Measurements from ENCODE around the gene SLC30A9. TPM values are rescaled to one million over a fixed set of nuclear protein-coding genes. Genes with fewer than 3 reads are reported as not detected.

Gene SLC30A9
- total and polyA plus RNA-seq, 2 experiments from 2014 or later, result 67.3 to 74.6 TPM

DNA sequence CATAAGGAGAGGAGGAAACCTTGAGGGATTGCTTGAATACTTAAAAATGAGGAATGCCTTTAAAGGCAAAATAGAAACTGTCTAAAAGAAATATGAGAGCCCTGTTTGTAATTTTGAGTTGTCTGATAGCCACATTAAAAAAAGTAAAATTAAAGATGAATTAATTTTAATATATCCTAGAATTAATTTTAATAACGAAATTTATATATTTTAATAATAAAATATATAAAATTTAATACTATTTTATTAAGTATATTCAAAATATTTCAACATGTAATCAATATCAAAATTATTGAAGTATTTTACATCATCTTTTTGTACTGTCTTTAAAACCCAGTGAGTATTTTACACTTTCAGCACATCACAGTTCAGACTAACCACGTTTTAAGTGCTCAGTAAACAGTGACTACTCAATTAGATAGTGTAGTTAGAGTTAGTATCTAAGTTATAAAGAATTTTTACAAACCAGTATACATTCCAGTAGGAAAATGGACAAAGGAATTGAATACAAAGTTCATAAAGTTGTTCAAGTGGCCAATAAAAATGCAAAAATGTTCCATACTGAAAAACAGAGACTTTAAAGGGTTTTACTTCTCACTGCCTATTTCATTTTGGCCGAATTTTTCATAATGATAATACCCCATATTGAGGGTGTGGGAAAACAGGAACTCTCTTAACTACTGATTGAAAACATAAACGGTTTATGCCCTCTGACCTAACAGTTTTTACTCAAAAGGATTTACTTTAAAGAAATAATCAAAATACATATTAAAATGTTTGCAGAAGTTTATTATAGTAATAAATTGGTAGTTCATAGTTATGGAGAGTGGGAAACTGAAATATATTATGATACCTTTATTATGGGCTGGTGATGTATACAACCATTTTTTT, 2.9 kb downstream of the SLC30A9 start:
- DNase-seq (ENCODE audit: low spot score), result no peak
- H3K9me2 ChIP-seq (ENCODE audit: insufficient read depth), result no peaks in the 10 kb centered on the region
- Mint-ChIP-seq H3K36me3 (ENCODE audit: low read depth) (no peaks in the 10 kb centered on the region; the same call in 2 of the 3 replicates), H3K9me3 (no peaks in the 10 kb centered on the region), H3K4me3 (no peak overlapping the region), H3K4me1 (peaks cover 15% of the 10 kb centered on the region), H3K27ac (no peak overlapping the region), H3K27me3 (ENCODE audit: insufficient read depth, low read depth, poor library complexity) (peaks cover 2% of the 10 kb centered on the region)
- H3F3A ChIP-seq (replicated peaks; ENCODE audit: low read depth), result no peaks in the 10 kb centered on the region; the same call in 1 of the 2 replicates
- no peak overlapping the region for H3K27ac ChIP-seq (ENCODE audit: low read depth)
- TF ChIP-seq POLR2AphosphoS5 (IDR thresholded peaks at IDR 0.05; ENCODE audit: low read depth), result no peak
- no peak for TF ChIP-seq JUNB (IDR thresholded peaks at IDR 0.05; ENCODE audit: unreplicated experiment)
- no peak for TF ChIP-seq EZH2phosphoT487 (IDR thresholded peaks at IDR 0.05; ENCODE audit: unreplicated experiment)
- TF ChIP-seq, protein P1, sequence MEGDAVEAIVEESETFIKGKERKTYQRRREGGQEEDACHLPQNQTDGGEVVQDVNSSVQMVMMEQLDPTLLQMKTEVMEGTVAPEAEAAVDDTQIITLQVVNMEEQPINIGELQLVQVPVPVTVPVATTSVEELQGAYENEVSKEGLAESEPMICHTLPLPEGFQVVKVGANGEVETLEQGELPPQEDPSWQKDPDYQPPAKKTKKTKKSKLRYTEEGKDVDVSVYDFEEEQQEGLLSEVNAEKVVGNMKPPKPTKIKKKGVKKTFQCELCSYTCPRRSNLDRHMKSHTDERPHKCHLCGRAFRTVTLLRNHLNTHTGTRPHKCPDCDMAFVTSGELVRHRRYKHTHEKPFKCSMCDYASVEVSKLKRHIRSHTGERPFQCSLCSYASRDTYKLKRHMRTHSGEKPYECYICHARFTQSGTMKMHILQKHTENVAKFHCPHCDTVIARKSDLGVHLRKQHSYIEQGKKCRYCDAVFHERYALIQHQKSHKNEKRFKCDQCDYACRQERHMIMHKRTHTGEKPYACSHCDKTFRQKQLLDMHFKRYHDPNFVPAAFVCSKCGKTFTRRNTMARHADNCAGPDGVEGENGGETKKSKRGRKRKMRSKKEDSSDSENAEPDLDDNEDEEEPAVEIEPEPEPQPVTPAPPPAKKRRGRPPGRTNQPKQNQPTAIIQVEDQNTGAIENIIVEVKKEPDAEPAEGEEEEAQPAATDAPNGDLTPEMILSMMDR (conservative IDR thresholded peaks at IDR 0.05; ENCODE audit: low read depth in 2 of 2), result no peak
- H4K20me1 ChIP-seq (replicated peaks; ENCODE audit: insufficient read depth), result peaks cover 18% of the 10 kb centered on the region; the same call in 1 of the 2 replicates
- H2AFZ ChIP-seq, result no peak overlapping the region
- H3K79me2 ChIP-seq (replicated peaks; ENCODE audit: insufficient read depth), result peaks cover 75% of the 10 kb centered on the region
- no peak overlapping the region for H3K4me3 ChIP-seq
- peaks cover 11% of the 10 kb centered on the region for H3K4me1 ChIP-seq (ENCODE audit: insufficient read depth)
- no peaks in the 10 kb centered on the region for H3K36me3 ChIP-seq (ENCODE audit: insufficient read depth)
- H3K27me3 ChIP-seq (ENCODE audit: insufficient read depth), result no peaks in the 10 kb centered on the region
- ATAC-seq, result no peak
- H3K4me2 ChIP-seq, result no peak overlapping the region

DNA sequence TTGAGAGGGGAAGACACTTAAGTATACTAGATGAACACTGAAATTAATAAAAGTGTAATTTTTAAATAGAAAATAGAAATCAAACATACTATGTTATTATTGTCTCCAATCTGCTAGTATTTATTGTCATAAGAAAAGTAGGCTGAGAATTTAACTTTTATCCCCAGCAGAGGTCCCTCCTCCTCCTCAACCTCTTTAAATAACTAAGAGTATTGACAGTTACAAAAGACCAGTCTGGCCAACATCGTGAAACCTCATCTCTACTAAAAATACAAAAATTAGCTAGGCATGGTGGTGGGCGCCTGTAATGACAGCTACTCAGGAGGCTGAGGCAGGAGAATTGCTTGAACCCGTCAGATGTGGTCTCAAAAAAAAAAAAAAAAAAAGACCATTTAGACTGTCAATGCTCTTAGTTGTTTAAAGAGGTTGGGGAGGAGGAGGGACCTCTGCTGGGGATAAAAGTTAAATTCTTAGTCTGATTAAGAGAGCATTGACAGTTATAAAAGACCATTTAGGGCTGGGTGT, 4.2 kb downstream of the SLC30A9 start:
- Histone ChIP-seq H4K20me1 (replicated peaks; ENCODE audit: insufficient read depth) (peaks cover 18% of the 10 kb centered on the region; the same call in 1 of the 2 replicates), H3K27me3 (ENCODE audit: insufficient read depth) (no peaks in the 10 kb centered on the region), H3K4me2 (no peak overlapping the region), H3K27ac (ENCODE audit: low read depth) (no peak overlapping the region), H3K4me3 (no peak overlapping the region), H3K79me2 (replicated peaks; ENCODE audit: insufficient read depth) (peaks cover 76% of the 10 kb centered on the region), H2AFZ (no peak overlapping the region), H3F3A (replicated peaks; ENCODE audit: low read depth) (no peaks in the 10 kb centered on the region; the same call in 1 of the 2 replicates), H3K36me3 (ENCODE audit: insufficient read depth) (no peaks in the 10 kb centered on the region), H3K4me1 (ENCODE audit: insufficient read depth) (peaks cover 4% of the 10 kb centered on the region), H3K9me2 (ENCODE audit: insufficient read depth) (no peaks in the 10 kb centered on the region)
- H3K27me3 Mint-ChIP-seq (ENCODE audit: insufficient read depth, low read depth, poor library complexity), result peaks cover 2% of the 10 kb centered on the region
- no peak for ATAC-seq
- DNase-seq (ENCODE audit: low spot score), result peak; percentile 36
- H3K4me1 Mint-ChIP-seq, result peaks cover 10% of the 10 kb centered on the region
- H3K4me3 Mint-ChIP-seq, result no peak overlapping the region
- no peaks in the 10 kb centered on the region; the same call in 2 of the 3 replicates for H3K36me3 Mint-ChIP-seq (ENCODE audit: low read depth)
- no peaks in the 10 kb centered on the region for H3K9me3 Mint-ChIP-seq
- H3K27ac Mint-ChIP-seq, result no peak overlapping the region
- TF ChIP-seq NANOG (IDR thresholded peaks at IDR 0.05; ENCODE audit: borderline replicate concordance), result no peak
- no peak for TF ChIP-seq JUNB (IDR thresholded peaks at IDR 0.05; ENCODE audit: unreplicated experiment)
- TF ChIP-seq POLR2AphosphoS5 (IDR thresholded peaks at IDR 0.05; ENCODE audit: low read depth), result no peak
- TF ChIP-seq, protein P2, sequence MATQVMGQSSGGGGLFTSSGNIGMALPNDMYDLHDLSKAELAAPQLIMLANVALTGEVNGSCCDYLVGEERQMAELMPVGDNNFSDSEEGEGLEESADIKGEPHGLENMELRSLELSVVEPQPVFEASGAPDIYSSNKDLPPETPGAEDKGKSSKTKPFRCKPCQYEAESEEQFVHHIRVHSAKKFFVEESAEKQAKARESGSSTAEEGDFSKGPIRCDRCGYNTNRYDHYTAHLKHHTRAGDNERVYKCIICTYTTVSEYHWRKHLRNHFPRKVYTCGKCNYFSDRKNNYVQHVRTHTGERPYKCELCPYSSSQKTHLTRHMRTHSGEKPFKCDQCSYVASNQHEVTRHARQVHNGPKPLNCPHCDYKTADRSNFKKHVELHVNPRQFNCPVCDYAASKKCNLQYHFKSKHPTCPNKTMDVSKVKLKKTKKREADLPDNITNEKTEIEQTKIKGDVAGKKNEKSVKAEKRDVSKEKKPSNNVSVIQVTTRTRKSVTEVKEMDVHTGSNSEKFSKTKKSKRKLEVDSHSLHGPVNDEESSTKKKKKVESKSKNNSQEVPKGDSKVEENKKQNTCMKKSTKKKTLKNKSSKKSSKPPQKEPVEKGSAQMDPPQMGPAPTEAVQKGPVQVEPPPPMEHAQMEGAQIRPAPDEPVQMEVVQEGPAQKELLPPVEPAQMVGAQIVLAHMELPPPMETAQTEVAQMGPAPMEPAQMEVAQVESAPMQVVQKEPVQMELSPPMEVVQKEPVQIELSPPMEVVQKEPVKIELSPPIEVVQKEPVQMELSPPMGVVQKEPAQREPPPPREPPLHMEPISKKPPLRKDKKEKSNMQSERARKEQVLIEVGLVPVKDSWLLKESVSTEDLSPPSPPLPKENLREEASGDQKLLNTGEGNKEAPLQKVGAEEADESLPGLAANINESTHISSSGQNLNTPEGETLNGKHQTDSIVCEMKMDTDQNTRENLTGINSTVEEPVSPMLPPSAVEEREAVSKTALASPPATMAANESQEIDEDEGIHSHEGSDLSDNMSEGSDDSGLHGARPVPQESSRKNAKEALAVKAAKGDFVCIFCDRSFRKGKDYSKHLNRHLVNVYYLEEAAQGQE (IDR thresholded peaks at IDR 0.05; ENCODE audit: unreplicated experiment), result no peak
- TF ChIP-seq, protein P3, sequence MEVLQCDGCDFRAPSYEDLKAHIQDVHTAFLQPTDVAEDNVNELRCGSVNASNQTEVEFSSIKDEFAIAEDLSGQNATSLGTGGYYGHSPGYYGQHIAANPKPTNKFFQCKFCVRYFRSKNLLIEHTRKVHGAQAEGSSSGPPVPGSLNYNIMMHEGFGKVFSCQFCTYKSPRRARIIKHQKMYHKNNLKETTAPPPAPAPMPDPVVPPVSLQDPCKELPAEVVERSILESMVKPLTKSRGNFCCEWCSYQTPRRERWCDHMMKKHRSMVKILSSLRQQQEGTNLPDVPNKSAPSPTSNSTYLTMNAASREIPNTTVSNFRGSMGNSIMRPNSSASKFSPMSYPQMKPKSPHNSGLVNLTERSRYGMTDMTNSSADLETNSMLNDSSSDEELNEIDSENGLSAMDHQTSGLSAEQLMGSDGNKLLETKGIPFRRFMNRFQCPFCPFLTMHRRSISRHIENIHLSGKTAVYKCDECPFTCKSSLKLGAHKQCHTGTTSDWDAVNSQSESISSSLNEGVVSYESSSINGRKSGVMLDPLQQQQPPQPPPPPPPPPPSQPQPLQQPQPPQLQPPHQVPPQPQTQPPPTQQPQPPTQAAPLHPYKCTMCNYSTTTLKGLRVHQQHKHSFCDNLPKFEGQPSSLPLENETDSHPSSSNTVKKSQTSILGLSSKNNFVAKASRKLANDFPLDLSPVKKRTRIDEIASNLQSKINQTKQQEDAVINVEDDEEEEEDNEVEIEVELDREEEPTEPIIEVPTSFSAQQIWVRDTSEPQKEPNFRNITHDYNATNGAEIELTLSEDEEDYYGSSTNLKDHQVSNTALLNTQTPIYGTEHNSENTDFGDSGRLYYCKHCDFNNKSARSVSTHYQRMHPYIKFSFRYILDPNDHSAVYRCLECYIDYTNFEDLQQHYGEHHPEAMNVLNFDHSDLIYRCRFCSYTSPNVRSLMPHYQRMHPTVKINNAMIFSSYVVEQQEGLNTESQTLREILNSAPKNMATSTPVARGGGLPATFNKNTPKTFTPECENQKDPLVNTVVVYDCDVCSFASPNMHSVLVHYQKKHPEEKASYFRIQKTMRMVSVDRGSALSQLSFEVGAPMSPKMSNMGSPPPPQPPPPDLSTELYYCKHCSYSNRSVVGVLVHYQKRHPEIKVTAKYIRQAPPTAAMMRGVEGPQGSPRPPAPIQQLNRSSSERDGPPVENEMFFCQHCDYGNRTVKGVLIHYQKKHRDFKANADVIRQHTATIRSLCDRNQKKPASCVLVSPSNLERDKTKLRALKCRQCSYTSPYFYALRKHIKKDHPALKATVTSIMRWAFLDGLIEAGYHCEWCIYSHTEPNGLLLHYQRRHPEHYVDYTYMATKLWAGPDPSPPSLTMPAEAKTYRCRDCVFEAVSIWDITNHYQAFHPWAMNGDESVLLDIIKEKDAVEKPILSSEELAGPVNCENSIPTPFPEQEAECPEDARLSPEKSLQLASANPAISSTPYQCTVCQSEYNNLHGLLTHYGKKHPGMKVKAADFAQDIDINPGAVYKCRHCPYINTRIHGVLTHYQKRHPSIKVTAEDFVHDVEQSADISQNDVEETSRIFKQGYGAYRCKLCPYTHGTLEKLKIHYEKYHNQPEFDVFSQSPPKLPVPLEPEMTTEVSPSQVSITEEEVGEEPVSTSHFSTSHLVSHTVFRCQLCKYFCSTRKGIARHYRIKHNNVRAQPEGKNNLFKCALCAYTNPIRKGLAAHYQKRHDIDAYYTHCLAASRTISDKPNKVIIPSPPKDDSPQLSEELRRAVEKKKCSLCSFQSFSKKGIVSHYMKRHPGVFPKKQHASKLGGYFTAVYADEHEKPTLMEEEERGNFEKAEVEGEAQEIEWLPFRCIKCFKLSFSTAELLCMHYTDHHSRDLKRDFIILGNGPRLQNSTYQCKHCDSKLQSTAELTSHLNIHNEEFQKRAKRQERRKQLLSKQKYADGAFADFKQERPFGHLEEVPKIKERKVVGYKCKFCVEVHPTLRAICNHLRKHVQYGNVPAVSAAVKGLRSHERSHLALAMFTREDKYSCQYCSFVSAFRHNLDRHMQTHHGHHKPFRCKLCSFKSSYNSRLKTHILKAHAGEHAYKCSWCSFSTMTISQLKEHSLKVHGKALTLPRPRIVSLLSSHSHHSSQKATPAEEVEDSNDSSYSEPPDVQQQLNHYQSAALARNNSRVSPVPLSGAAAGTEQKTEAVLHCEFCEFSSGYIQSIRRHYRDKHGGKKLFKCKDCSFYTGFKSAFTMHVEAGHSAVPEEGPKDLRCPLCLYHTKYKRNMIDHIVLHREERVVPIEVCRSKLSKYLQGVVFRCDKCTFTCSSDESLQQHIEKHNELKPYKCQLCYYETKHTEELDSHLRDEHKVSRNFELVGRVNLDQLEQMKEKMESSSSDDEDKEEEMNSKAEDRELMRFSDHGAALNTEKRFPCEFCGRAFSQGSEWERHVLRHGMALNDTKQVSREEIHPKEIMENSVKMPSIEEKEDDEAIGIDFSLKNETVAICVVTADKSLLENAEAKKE (CRISPR knock-in tag; IDR thresholded peaks at IDR 0.05), result no peak
- no peak for TF ChIP-seq EZH2 (IDR thresholded peaks at IDR 0.05; ENCODE audit: low read depth, unreplicated experiment)

Data from GM23338 (cell line).